Rectal smooth muscle tissue (tissue), 1 donor: ENCODE results near the gene AGBL4.

Experiments used
- H3K27ac ChIP-seq: one replicate; pipeline ENCODE4 v1.7.0; 2013; ENCODE audit warnings: low read depth, low read length, inconsistent platforms
- H3K27me3 ChIP-seq: one replicate; pipeline ENCODE4 v1.7.0; 2013; ENCODE audit warnings: low read length; ENCODE audit not compliant: control insufficient read depth, insufficient read depth
- H3K36me3 ChIP-seq: one replicate; pipeline ENCODE4 v1.7.0; 2013; ENCODE audit warnings: low read length; ENCODE audit not compliant: control insufficient read depth, insufficient read depth
- H3K4me1 ChIP-seq: one replicate; pipeline ENCODE4 v1.7.0; 2013; ENCODE audit warnings: low read length; ENCODE audit not compliant: control insufficient read depth, insufficient read depth
- H3K4me3 ChIP-seq: one replicate; pipeline ENCODE4 v1.7.0; 2013; ENCODE audit warnings: low read length
- H3K9ac ChIP-seq: one replicate; pipeline ENCODE4 v1.7.0; 2013; ENCODE audit warnings: low read length

AGBL4 gene

DNA sequence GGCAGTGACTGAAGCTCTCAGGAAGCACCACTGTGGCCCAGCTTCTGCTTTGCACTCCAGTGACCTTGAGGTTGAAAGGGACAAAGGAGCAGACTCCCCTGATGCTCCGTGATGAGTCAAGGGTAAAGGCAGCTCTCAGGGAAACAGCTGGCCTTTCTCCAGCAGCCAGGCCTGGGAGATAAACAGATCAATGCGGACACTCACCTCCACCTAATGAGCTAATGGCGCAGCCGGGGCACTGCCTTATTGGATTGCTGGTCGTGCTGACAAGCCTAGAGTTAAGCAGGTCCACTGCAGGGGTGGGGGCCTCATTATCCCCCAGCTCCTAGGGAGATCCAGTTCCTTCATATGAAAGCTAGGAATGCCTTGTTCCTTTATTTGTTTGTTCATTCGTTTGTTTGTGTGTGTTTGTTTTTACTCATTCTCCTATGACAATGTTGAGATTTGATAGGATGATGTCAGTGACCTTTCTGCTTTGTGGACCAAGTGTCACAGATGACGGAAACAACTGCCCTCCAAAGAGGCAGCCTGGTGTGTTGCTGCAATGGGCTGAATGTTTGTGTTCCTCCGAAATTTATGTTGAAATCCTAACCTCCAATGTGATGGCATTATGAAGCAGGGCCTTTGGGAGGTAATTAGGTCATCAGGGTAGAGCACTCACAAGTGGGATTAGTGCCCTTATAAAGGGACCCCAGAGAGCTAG, 1105.7 kb downstream of the AGBL4 start:
- Histone ChIP-seq H3K4me1 (no peaks in the 10 kb centered on the region), H3K36me3 (no peaks in the 10 kb centered on the region), H3K9ac (no peak overlapping the region), H3K4me3 (no peak overlapping the region), H3K27me3 (no peaks in the 10 kb centered on the region), H3K27ac (no peak overlapping the region)

DNA sequence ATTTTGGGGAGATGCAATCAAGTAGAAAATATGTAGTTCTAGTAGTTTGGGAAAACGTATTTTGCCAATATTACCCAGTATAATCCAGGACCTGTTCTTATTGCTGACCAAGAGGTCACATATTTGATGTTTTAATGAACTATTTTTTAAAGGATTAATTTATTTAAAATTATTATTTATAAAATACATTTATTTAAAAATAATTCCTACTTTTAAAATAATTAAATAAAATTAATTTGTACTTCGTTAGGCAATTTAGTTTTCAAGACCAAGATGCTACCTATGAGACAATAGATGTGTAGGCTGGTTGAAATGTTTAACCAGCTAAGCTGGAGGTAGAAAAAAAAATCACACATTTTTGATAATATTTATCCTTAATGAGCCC, 1106.7 kb downstream of the AGBL4 start:
- Histone ChIP-seq H3K27ac (no peak overlapping the region), H3K27me3 (no peaks in the 10 kb centered on the region), H3K4me1 (no peaks in the 10 kb centered on the region), H3K9ac (no peak overlapping the region), H3K36me3 (no peaks in the 10 kb centered on the region), H3K4me3 (no peak overlapping the region)

DNA sequence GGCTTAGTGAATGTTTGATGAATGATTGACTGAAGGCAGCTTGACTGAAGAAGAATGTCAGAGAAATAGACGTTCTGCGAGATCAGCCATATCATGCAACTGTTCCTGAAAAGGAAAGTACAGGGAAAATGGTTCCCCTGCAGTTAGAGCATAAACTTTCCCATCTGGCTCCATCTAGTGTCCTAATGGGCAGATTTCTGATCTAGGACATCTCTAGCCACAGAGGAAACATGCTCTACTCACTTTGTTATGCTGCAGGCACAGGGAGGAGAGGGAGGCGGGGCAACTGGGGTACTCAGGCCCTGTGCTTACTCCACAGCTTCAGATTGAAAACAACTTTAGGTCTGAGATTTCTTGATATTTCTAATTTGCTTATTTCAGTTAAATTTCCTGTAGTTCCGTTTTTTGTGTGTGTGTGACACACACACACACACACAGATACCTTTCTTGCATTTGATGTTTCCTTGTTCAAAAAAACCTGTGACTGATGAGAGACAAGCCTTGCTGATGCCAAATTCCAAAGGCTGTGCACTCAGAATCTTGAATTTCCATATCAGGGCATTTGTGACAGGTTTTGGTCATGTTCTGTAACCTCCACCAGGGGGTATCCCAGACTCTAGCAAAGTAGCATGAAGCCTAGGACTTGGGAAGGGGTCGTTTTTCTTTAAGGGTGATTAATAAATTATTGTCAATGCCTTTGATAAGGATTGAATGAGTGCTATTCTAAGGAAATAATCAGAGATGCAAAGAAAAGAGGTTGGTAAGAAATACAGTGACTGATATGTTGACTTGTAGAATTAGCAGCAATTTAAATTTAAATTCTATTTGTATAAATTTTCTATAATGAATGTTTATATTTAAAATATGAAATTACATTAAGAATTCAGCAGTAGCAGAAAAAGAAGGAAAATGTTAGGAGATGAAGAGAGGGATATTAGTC, 1107.4 kb downstream of the AGBL4 start:
- no peaks in the 10 kb centered on the region for H3K36me3 ChIP-seq
- H3K27ac ChIP-seq: no peak overlapping the region
- H3K27me3 ChIP-seq: no peaks in the 10 kb centered on the region
- H3K4me3 ChIP-seq: no peak overlapping the region
- no peak overlapping the region for H3K9ac ChIP-seq
- H3K4me1 ChIP-seq: no peaks in the 10 kb centered on the region

DNA sequence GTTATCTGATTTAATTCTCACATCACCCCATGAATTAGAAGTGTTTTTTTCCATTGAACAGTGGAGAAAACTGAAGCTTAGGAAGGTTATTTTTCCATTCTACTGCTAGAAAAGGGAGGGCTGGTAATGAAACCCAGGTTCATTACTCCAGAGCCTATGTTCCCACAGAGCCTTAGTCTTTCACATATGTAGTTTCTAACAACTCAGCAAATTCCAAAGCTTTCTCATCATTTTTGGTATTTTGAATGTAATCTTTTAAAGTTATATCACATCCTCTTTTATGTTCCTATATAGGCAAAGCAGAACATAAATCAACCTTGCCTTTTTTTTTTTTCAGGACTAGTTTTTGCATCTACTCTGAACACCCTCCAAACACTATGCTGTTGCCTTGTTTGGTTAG, 1115.1 kb downstream of the AGBL4 start:
- Histone ChIP-seq H3K27ac (no peak overlapping the region), H3K9ac (no peak overlapping the region), H3K27me3 (no peaks in the 10 kb centered on the region), H3K4me1 (no peaks in the 10 kb centered on the region), H3K4me3 (no peak overlapping the region), H3K36me3 (no peaks in the 10 kb centered on the region)

DNA sequence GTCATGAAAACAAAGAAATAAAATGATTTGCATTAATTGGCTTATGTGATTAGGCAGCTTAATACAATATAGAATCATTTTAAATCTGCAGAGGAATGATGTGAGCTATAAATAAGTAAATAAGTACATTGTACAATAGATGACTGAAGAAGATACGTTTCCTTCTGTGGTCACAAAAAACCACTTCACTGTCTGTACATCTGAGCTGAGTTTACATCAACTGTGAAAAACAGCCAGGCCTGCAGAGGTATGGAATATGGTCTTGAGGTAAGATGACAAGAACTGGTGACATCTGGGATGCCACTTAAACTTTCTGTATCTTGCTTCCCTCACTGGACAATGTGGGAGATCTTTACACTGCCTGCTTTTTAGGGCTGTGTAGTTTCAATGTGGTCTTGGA, 1117.0 kb downstream of the AGBL4 start:
- H3K4me1 ChIP-seq: no peaks in the 10 kb centered on the region
- no peak overlapping the region for H3K4me3 ChIP-seq
- H3K9ac ChIP-seq: no peak overlapping the region
- H3K27ac ChIP-seq: no peak overlapping the region
- no peaks in the 10 kb centered on the region for H3K36me3 ChIP-seq
- no peaks in the 10 kb centered on the region for H3K27me3 ChIP-seq

DNA sequence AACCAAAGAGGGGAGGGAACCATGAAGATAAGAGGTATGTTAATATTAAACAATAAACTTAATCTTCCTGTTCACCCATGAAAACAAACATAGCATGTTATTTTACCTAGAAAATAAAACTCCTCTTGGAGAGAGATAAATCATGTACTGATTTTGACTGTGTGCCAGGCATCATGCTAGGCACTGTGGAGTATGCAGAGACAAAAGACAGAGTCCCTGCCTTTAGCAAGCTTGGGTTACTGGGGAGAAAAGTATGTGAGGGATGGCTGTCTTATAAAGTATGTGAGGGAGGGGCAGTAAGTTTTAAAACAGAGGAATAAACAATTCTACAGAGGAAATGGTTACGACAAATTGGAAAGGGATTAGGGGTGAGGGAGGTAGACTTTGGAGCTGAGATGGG, 1117.6 kb downstream of the AGBL4 start:
- no peaks in the 10 kb centered on the region for H3K4me1 ChIP-seq

DNA sequence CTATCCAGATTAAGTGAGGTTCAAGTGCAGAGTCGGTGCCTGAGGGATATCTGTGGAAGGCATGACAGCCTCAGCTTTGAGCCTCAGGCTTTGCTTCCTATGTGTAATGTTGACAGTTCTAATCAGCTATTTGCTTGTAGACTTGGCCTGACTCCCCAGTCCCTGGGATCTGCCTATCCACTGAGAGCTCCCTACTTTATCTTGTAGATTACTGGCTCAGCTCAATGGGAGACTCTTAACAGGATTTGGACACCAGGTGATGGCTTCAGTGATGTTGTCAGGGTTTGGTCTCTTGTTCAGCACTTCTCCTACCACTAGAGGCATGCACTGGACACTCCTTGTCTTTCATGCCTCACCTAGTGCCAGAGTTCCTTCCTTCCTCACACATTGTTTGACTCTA, 1120.5 kb downstream of the AGBL4 start:
- Histone ChIP-seq H3K4me3 (no peak overlapping the region), H3K27ac (no peak overlapping the region), H3K27me3 (no peaks in the 10 kb centered on the region), H3K9ac (no peak overlapping the region), H3K4me1 (no peaks in the 10 kb centered on the region), H3K36me3 (no peaks in the 10 kb centered on the region)

More for the DNA sequence above, 1117.6 kb downstream of the AGBL4 start:
- Histone ChIP-seq H3K27ac (no peak overlapping the region), H3K9ac (no peak overlapping the region), H3K27me3 (no peaks in the 10 kb centered on the region), H3K36me3 (no peaks in the 10 kb centered on the region), H3K4me3 (no peak overlapping the region)

DNA sequence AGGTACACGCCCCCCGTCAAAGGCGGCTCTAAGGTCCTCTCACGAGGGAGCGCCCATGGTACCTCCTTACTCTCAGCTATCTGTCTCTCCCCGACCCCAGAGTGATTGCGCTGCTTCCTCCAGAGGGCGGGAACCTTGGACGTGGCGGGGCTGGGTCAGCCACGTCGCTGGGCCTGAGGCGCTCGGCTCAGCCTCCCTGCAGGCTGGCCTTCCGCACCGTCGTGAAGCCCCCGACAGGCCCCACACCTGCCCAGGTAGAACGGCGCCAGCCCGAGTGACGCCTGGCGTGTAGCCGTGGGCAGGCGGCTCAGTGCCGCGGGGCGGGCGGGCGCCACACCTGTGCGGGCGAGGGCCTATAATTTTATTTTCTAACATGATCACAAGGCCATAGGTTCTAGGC, 1124.9 kb downstream of the AGBL4 start:
- Histone ChIP-seq H3K4me3 (no peak overlapping the region), H3K4me1 (no peaks in the 10 kb centered on the region), H3K9ac (no peak overlapping the region), H3K36me3 (no peaks in the 10 kb centered on the region), H3K27me3 (no peaks in the 10 kb centered on the region), H3K27ac (no peak overlapping the region)

DNA sequence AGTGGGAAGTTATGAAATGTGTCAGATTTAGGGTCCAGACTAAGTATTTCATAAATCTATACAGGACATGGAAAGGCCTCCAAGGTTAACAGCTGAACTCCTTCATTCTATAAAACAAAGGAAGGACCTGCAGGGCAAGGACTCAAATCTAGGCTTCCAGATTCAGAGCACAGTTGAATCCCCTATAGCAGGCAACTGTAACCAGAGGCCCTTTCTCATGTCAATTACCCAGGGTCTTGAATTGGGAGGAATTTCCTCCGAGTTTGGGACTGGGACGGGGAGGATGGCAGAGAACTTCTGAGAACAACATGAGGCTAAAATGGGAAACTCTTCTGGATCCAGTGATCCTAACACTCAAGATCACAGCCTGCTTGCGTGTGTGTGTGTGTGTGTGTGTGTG, 1134.1 kb downstream of the AGBL4 start:
- Histone ChIP-seq H3K27ac (no peak overlapping the region), H3K36me3 (no peaks in the 10 kb centered on the region), H3K4me1 (no peaks in the 10 kb centered on the region), H3K4me3 (no peak overlapping the region), H3K9ac (no peak overlapping the region), H3K27me3 (no peaks in the 10 kb centered on the region)

DNA sequence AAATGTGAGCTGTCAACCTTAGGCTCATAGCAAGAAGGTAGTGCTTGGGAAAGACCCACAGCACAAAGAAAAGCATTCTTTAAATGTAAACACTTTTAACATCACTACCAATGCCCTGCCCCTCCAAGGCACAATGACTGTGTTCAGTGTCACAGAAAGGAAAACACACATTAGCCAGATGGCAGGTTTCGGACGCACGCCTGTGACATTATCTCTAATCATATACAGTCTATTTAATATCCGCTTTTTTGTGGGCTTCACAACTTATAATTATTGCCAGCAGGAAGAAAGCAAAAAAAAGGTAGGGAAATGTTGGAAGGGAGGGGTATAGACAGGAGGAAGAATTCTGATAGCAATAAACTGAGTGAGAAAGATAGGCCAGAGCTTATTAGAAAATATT, 1134.7 kb downstream of the AGBL4 start:
- Histone ChIP-seq H3K4me3 (no peak overlapping the region), H3K27me3 (no peaks in the 10 kb centered on the region), H3K9ac (no peak overlapping the region), H3K4me1 (no peaks in the 10 kb centered on the region), H3K27ac (no peak overlapping the region), H3K36me3 (no peaks in the 10 kb centered on the region)

DNA sequence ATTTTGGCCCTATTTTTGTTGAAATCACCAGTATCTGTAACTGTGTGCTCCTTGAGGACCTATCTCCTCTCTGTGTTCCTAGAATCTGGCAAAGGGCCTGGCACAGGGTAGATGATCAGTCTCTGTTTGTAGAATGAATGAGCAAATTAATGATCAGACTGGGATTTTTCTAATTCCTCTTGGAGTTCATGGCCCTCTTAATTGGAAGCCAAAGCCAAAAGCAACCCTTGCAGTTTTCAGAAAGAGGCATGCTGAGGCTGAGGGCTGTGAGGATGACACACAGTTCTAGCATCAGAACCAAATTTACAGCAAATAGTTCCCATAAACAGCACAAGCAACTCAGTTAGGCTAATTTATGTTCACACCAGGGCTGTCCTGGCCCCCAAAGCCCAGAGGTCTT, 1136.0 kb downstream of the AGBL4 start:
- H3K36me3 ChIP-seq: no peaks in the 10 kb centered on the region

DNA sequence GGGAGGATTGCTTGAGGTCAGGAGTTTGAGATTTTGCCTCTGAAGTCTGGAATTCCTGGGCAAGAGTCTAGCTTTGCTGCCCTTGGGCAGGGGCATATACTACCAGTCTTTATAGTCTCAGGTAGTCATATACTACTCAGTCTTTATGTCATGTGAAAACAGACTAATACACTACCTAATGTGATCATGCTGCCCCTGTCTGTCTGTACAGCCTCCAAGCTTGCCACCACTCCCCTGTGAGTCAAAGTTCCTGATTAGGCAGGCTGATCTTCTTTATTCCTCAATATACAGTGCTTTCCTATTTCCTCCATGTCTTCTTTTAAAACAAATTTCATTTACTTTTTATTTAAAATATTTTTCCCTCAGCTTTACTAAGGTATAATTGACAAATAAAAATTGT, 1141.7 kb downstream of the AGBL4 start:
- no peak overlapping the region for H3K9ac ChIP-seq
- H3K27ac ChIP-seq: no peak overlapping the region

More for the DNA sequence above, 1136.0 kb downstream of the AGBL4 start:
- Histone ChIP-seq H3K9ac (no peak overlapping the region), H3K27ac (no peak overlapping the region), H3K4me3 (no peak overlapping the region), H3K27me3 (no peaks in the 10 kb centered on the region), H3K4me1 (no peaks in the 10 kb centered on the region)

More for the DNA sequence above, 1141.7 kb downstream of the AGBL4 start:
- Histone ChIP-seq H3K4me3 (no peak overlapping the region), H3K4me1 (peaks cover 2% of the 10 kb centered on the region), H3K36me3 (no peaks in the 10 kb centered on the region), H3K27me3 (no peaks in the 10 kb centered on the region)
